GM10248 (cell line): ENCODE results near the gene CCL14.
"Not testable (repeated sequence)": the region's sequence is repeated elsewhere in the genome, so short reads cannot be mapped to it uniquely, and the experiment has no call there.

Experiments
- CTCF ChIA-PET: fragments of 300-600 bp; sonication (Branson Sonifier 250); formaldehyde crosslinking; extraction: SDS; loops from one replicate; lab custom pipeline; 2021; ENCODE audit warnings: antibody characterized with exemption; lab: Yijun Ruan, JAX
- POLR2A ChIA-PET: fragments of 350-650 bp; sonication (Branson Sonifier 250); formaldehyde crosslinking; extraction: SDS; loops from one replicate; lab custom pipeline; 2020; ENCODE audit warnings: antibody characterized with exemption; lab: Yijun Ruan, JAX
- DNase-seq: peaks from one replicate; pipeline ENCODE4 v3.0.0; 2012; ENCODE audit errors: extremely low spot score
- CTCF ChIP-seq: IDR thresholded peaks from 2 replicates; pipeline ENCODE4 v1.5.1; 2012; ENCODE audit warnings: mild to moderate bottlenecking, low read depth; ENCODE audit errors: extremely low read depth, missing control alignments, control extremely low read depth

The CCL14 gene

GRCh38 chr17:35998018-35998545, 11.6 kb upstream of the CCL14 start:
- ChIA-PET POLR2A (no interaction called here), CTCF (interaction anchor here (1.4 kb wide), 1 partner anchor 22 kb away, joined by 5 read pairs; no protein-coding TSS in a partner anchor)
- no peak for DNase-seq
- no peak for TF ChIP-seq CTCF

- CTCF ChIA-PET = interaction anchor here (0.9 to 2.5 kb wide), 2 partner anchors 13 to 19 kb away, joined by 3 to 9 read pairs; partner anchors contain the start of gene CCL16
- DNase-seq, POLR2A ChIA-PET: not testable (repeated sequence)
These were observed 8.8 kb upstream of the CCL14 start for GRCh38 chr17:35995346-35995745.

- TF ChIP-seq CTCF = no peak
- DNase-seq = no peak
- CTCF ChIA-PET = interaction anchor here (1.1 to 1.9 kb wide), 5 partner anchors 9 to 157 kb away, joined by 3 to 9 read pairs (median 3); no protein-coding TSS in a partner anchor
- POLR2A ChIA-PET = no interaction called here
These were observed 4.5 kb upstream of the CCL14 start for GRCh38 chr17:35991075-35991474.

- CTCF ChIA-PET = interaction anchor here (1.4 kb wide), 1 partner anchor 13 kb away, joined by 6 read pairs; no protein-coding TSS in a partner anchor
- no peak for DNase-seq
- no peak for TF ChIP-seq CTCF
- POLR2A ChIA-PET = no interaction called here
These were observed 1.6 kb upstream of the CCL14 start for GRCh38 chr17:35988164-35988563.

GRCh38 chr17:35984140-35984539, 2.4 kb downstream of the CCL14 start:
- no peak for DNase-seq
- POLR2A ChIA-PET = no interaction called here
- CTCF ChIA-PET = interaction anchor here (1.1 to 19.4 kb wide), 4 partner anchors 10 to 165 kb away, joined by 4 to 420 read pairs (median 12); no protein-coding TSS in a partner anchor
- no peak for TF ChIP-seq CTCF

- ChIA-PET POLR2A (no interaction called here), CTCF (interaction anchor here (0.7 to 19.4 kb wide), 18 partner anchors 8 to 166 kb away, joined by 3 to 420 read pairs (median 3); no protein-coding TSS in a partner anchor)
- no peak for DNase-seq
- TF ChIP-seq CTCF = no peak
These were observed 3.9 kb downstream of the CCL14 start for GRCh38 chr17:35982409-35983191.
